Occipital lobe (tissue), 2 donors: ENCODE data around the gene DEXI. TPM values are rescaled to one million over a fixed set of nuclear protein-coding genes. Genes with fewer than 3 reads are reported as not detected.

Source experiments
- DNase-seq: peaks from one replicate; lab custom pipeline; 2025; lab: John Stamatoyannopoulos, UW
- total RNA-seq: library from RNA; depleted of rRNA; stranded (reverse); fragments of >200 nt; gene quantifications from one replicate; pipeline ENCODE4 v1.2.3, GENCODE V29; 2014

Gene DEXI
- total RNA-seq, 1 donor from 2014 or later, result 8.1 TPM

DNA sequence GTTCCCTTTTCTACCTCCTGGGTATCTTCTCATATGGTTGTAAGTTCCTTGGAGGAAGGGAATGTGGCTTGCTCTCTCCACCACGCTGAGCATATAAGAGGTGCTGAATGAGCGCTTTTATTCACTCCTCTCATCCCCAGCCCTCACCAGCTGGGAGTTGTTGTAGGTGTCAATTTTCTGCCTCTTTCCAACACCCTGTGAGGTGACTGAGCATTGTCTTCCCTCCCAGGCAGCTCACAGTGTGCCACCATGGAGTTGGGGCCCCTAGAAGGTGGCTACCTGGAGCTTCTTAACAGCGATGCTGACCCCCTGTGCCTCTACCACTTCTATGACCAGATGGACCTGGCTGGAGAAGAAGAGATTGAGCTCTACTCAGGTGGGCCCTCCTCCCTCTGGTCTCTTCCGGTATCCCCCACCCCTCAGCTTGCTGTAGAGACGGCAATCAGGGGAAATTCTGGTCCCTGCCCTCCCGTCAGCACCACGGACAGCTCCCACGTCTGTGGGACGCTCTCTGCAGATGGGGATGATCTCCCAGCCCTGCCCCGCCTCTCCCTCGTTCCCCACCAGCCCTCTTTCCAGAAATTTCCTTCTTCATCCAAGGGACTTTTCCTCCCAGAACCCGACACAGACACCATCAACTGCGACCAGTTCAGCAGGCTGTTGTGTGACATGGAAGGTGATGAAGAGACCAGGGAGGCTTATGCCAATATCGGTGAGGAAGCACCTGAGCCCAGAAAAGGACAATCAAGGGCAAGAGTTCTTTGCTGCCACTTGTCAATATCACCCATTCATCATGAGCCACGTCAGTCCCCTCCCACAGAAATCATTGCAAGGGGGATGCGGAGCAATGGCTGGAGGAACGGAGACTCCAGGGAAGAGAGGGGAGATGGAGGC lies 47.0 kb downstream of the DEXI start:
- no peak for DNase-seq

DNA sequence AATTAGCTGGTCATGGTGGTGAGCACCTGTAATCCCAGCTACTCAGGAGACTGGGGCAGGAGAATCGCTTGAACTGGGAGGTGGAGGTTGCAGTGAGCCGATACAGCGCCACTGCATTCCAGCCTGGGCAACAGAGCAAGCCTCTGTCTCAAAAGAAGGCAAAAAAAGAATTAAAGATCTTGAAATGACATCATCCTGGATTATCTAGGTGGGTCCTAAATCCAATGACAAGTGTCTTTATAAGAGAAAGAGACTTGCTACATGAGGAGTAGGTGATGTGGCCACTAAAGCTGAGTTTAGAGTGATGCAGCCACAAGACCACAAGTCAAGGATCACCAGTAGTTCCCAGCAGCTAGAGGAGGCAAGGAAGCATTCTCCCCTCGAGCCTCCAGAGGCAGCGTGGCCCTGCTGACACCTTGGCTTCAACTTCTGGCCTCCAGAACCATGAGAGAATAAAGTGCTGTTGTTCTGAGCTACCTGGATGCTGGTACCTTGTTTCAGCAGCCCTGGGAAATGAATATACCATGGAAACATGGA lies 49.4 kb downstream of the DEXI start:
- no peak for DNase-seq

DNA sequence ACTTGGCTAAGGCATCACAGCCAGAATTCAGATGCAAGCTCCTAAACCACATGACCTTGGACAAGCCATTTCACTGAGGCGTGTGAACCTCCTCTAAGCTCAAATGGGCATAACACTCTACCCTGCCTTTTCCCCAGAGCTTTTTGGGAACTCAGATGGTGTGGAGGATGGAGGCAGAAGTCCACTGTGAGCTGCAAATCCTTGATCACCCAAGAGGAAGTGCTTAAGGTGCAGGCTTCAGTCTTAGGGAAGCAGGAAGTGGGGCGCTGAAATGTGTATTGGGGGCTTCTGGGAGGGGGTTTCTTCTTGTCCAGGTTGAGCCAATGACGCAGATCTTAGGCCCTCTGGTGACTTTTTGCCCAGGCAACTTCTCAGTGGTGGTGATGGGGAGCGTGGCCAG lies 52.4 kb downstream of the DEXI start:
- DNase-seq, result no peak

- no peak for DNase-seq
These were observed 53.8 kb downstream of the DEXI start for GRCh38 chr16:10888320-10888937.

- DNase-seq, result no peak
These were observed 57.0 kb downstream of the DEXI start for GRCh38 chr16:10885246-10885645.

DNA sequence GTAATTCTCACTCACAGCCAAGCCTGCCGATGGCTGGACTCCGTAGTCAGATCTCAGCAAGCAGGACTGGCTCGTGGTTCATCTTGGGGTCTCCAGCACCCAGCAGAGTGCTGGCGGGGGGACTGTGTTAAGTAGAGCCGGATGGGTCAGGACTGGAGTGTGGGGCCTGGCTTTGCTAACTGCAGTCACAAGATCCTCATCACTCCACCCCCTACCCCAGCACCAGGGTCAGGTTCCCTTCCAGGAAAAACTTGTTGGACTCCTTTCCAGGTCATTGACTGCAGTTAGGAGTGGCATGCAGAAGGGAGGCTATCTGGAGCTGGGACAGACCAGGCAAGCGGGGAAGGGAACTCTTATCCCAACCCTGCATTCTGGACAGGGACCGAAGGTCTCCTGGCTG lies 59.3 kb downstream of the DEXI start:
- DNase-seq, result no peak

DNA sequence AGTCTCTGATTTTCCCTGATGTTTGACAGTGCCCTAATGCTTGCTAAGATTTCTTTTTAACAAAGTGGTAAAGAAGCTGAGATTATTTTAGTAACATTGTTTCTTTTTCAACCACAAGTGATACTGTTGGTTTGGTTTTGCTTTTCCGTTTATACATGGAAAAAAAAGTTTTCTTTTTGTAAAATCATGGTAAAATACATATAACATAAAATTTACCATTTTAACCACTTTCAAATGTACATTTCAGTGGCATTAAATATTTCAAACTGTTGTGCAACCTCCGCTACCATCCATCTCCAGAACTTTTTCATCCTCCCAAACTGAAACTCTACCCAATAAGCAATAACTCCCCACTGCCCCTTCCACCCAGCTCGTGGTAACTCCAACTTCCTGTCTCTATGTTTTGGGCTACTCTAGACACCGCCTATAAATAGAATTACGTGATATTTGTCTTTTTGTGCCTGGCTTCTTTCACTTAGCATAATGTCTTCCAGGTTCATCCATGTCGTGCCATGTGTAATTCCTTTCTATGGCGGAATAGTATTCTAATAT lies 60.7 kb downstream of the DEXI start:
- DNase-seq, result no peak

DNA sequence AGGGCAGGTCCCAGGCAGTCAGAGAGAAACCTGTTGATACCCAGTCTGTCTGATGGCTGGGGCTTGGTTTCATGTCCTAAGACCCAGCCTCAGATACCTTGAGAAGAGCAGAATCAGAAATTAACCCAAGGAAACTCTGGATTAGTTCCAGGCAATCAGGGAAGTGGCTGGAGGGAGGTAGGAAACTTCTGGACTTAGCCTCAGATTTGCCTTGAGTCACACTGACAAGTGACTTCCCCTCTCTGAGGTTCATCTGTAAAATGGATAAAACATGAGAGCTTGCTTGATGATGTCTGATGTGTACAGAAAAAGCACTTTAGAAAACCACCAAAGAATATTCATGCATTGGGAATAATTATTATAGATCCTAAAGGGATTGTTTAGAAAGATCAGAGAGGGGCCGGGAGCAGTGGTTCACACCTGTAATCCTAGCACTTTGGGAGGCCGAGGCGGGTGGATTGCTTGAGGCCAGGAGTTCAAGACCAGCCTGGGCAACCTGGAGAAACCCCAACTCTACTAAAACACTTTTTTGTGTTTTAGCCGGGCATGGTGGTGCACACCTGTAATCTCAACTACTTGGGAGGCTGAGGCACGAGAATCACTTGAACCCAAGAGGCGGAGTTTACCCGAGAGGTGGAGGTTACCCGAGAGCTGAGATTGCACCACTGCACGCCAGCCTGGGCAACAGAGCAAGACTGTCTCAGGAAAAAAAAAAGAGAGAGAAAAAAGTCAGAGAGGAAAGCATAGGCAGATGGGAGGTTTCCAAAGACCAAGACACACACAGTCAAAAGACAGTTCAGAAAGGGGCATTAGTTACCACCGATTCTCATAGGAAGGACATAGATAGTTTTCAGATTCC lies 61.4 kb downstream of the DEXI start:
- DNase-seq, result no peak

- no peak for DNase-seq
These were observed 62.3 kb downstream of the DEXI start for GRCh38 chr16:10879681-10880589.

Other genes with a start within 250 kb of the DEXI start
- 1.2 TPM for gene TEKT5, start 247.5 kb downstream of the DEXI start, total RNA-seq
- 12.3 TPM for gene NUBP1, start 198.6 kb downstream of the DEXI start, total RNA-seq
- gene TVP23A, start 123.7 kb downstream of the DEXI start, total RNA-seq, result 15.1 TPM
- 0.47 TPM for gene CIITA, start 65.3 kb downstream of the DEXI start, total RNA-seq
- gene CLEC16A, start 2.1 kb upstream of the DEXI start, total RNA-seq, result 20.4 TPM